Endothelial cell of umbilical vein (primary cell): Measurements from ENCODE around the gene CST1.

ENCODE experiments used
- CTCF ChIP-seq, 2 donors: IDR thresholded peaks; 1 replicate in 1 of 2; 2 replicates in 1 of 2; pipeline ENCODE4 v1.5.1; 2011; ENCODE audit warnings: low read length in 2 of 2, mild to moderate bottlenecking in 2 of 2, moderate library complexity in 2 of 2, control low read depth in 1 of 2, inconsistent platforms in 1 of 2, low read depth in 1 of 2; ENCODE audit not compliant: insufficient read depth in 1 of 2; ENCODE audit errors: extremely low read depth in 1 of 2
- POLR2A ChIP-seq: IDR thresholded peaks from 2 replicates; pipeline ENCODE4 v1.6.1; 2012; ENCODE audit warnings: low read depth, mild to moderate bottlenecking, control low read depth, low read length

GRCh38 chr20:23776067-23776771 lies 25.5 kb upstream of the CST1 start:
- TF ChIP-seq CTCF (IDR thresholded peaks at IDR 0.05; ENCODE audit: extremely low read depth in 1 of 2, insufficient read depth in 1 of 2, low read depth in 1 of 2, low read length in 2 of 2) (no peak), POLR2A (no peak)
